SJSA1 (cell line): ENCODE results near the gene IRS4. TPM values are rescaled to one million over a fixed set of nuclear protein-coding genes. Genes with fewer than 3 reads are reported as not detected.

Experiments used
- DNase-seq, 2 experiments: peaks; one replicate each; pipeline ENCODE4 v3.0.0-alpha.2; 2015 to 2020; ENCODE audit warnings: low spot score in 2 of 2, low read depth in 1 of 2
- H3K27ac ChIP-seq: fragments of 250-450 bp; sonication (Bioruptor Pico); 2 replicates; pipeline ENCODE4 v1.5.1; 2020; ENCODE audit warnings: mild to moderate bottlenecking, moderate library complexity
- H3K27me3 ChIP-seq: fragments of 250-450 bp; sonication (Bioruptor Pico); replicated peaks from 2 replicates; pipeline ENCODE4 v1.5.1; 2020; ENCODE audit warnings: mild to moderate bottlenecking, moderate library complexity
- H3K36me3 ChIP-seq: fragments of 250-450 bp; sonication (Bioruptor Pico); 2 replicates; pipeline ENCODE4 v1.5.1; 2020; ENCODE audit warnings: mild to moderate bottlenecking
- H3K4me1 ChIP-seq: fragments of 250-450 bp; sonication (Bioruptor Pico); replicated peaks from 2 replicates; pipeline ENCODE4 v1.6.1; 2021; ENCODE audit warnings: mild to moderate bottlenecking
- H3K4me3 ChIP-seq: fragments of 250-450 bp; sonication (Bioruptor Pico); 2 replicates; pipeline ENCODE4 v1.5.1; 2020; ENCODE audit warnings: mild to moderate bottlenecking
- H3K9me3 ChIP-seq: fragments of 250-450 bp; sonication (Bioruptor Pico); replicated peaks from 2 replicates; pipeline ENCODE4 v1.5.1; 2020; ENCODE audit warnings: mild to moderate bottlenecking
- total RNA-seq: library from RNA; depleted of rRNA; stranded (reverse); fragments of >200 nt; shearing (Covaris generic); gene quantifications from 2 replicates; pipeline ENCODE4 v1.2.3, GENCODE V29; 2014

Gene IRS4
- total RNA-seq, 1 experiment from 2014 or later, result not detected

DNA sequence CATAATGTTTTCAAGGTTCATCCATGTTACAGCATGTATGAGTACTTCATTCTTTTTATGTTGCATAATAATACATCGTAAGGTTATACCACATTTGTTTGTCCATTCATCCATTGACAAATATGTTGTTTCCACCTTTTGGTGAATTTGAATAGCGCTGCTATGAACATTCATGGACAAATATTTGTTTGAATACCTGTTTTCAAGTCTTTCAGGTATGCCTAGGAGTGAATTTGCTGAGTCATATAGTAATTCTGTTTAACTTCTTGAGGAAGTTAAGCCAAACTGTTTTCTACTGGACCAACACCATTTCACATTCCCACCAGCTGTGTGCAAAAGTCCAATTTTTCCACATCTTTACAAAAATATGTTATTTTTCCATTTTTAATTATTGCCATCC lies 31.5 kb downstream of the IRS4 start:
- H3K9me3 ChIP-seq, result no peaks in the 10 kb centered on the region
- H3K36me3 ChIP-seq, result no peaks in the 10 kb centered on the region
- no peaks in the 10 kb centered on the region for H3K27me3 ChIP-seq
- no peaks in the 10 kb centered on the region for H3K4me1 ChIP-seq
- H3K4me3 ChIP-seq, result no peak overlapping the region
- no peak for DNase-seq
- H3K27ac ChIP-seq, result no peak overlapping the region

DNA sequence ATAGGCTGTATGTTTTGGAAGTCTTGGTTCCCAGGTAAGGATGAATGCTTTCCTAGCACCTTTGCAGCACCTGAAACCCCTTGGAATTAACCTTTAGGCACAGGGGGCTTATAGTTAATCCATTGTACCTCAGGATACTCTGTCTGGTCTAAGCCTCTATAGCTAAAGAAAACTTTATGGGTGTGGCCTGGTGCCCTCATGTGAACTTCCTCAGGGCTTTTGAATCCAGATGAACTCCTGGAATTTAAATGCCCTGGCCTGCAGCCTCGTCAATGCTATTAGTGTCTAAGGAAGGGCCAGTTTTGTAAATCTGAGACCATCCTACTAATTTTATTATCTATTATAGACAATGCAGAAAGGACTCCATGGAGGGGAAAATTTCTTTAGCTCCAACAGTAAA lies 33.8 kb downstream of the IRS4 start:
- Histone ChIP-seq H3K9me3 (no peaks in the 10 kb centered on the region), H3K36me3 (no peaks in the 10 kb centered on the region), H3K4me1 (no peaks in the 10 kb centered on the region), H3K4me3 (no peak overlapping the region), H3K27me3 (no peaks in the 10 kb centered on the region), H3K27ac (no peak overlapping the region)
- no peak for DNase-seq

- H3K27me3 ChIP-seq, result no peaks in the 10 kb centered on the region
- H3K36me3 ChIP-seq, result no peaks in the 10 kb centered on the region
- H3K4me1 ChIP-seq, result no peaks in the 10 kb centered on the region
- H3K27ac ChIP-seq, result no peak overlapping the region
- no peak overlapping the region for H3K4me3 ChIP-seq
- no peaks in the 10 kb centered on the region for H3K9me3 ChIP-seq
- no peak for DNase-seq
These were observed 34.7 kb downstream of the IRS4 start for GRCh38 chrX:108701633-108702032.

DNA sequence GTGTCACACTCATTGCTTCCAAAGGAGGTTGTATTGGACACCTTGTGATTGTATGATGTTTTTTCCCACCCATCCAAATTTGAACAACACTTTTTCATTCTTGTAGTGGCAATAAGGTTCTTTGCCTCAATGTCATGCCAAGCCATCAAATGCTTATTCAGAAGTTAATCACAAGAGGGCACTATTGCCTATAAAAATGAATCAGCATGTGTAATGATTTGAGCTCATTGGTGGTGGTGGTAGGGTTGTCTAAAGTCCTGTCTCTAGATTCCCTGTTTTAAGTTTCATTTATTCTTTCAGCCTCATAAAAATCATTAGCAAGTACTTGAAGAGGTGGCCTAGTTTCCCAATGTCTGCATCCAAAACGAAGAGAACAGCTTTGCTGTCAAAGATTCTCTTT lies 37.0 kb downstream of the IRS4 start:
- H3K36me3 ChIP-seq, result no peaks in the 10 kb centered on the region
- peak in 1 of 2 experiments; percentile 5 for DNase-seq
- H3K27me3 ChIP-seq, result no peaks in the 10 kb centered on the region
- H3K4me1 ChIP-seq, result no peaks in the 10 kb centered on the region
- H3K27ac ChIP-seq, result no peak overlapping the region
- H3K4me3 ChIP-seq, result no peak overlapping the region
- H3K9me3 ChIP-seq, result no peaks in the 10 kb centered on the region

DNA sequence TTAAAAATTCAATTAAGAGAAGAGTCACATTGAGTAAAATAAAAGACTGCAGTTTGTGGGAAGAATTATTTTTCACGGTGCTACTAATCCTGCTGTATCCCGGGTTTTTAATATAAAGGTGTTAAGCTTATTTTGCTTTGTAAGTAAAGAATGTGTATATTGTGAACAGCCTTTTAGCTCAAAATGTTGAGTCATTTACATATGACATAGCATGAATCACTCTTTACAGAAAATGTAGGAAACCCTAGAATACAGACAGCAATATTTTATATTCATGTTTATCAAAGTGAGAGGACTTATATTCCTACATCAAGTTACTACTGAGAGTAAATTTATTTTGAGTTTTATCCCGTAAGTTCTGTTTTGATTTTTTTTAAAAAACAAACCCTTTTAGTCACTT lies 39.7 kb downstream of the IRS4 start:
- no peaks in the 10 kb centered on the region for H3K27me3 ChIP-seq
- no peaks in the 10 kb centered on the region for H3K9me3 ChIP-seq
- DNase-seq, result no peak
- H3K27ac ChIP-seq, result no peak overlapping the region
- H3K4me1 ChIP-seq, result no peaks in the 10 kb centered on the region
- H3K4me3 ChIP-seq, result no peak overlapping the region
- H3K36me3 ChIP-seq, result no peaks in the 10 kb centered on the region
